ENCODE measurements around the gene CGRRF1. TPM values are rescaled to one million over a fixed set of nuclear protein-coding genes. Genes with fewer than 3 reads are reported as not detected.
A peak's percentile ranks its signal among the peaks of the same experiment; 100 is the strongest.

Gene CGRRF1, protein sequence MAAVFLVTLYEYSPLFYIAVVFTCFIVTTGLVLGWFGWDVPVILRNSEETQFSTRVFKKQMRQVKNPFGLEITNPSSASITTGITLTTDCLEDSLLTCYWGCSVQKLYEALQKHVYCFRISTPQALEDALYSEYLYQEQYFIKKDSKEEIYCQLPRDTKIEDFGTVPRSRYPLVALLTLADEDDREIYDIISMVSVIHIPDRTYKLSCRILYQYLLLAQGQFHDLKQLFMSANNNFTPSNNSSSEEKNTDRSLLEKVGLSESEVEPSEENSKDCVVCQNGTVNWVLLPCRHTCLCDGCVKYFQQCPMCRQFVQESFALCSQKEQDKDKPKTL
- total RNA-seq (2021; ENCODE audit: unreplicated experiment) (14.1 TPM), Bru-seq, nascent RNA (percentile 62 among the genes with signal in this experiment), BruChase-seq, experiment 1, labeled RNA remaining after a 2-hour chase (percentile 58 among the genes with signal in this experiment), BruChase-seq, experiment 2, labeled RNA remaining after a 6-hour chase (percentile 52 among the genes with signal in this experiment)
- polyA plus RNA-seq (2012; ENCODE audit: insufficient read length): 10.5 TPM
- long read RNA-seq, transcript CGRRF1-201 (6 exons, 2,057 nt): major isoform, 21 of 25 reads
- long read RNA-seq, partial matches to known transcripts: 0 of 25 reads
- long read RNA-seq, other reads (novel, unspliced or antisense): 4 of 25 reads

DNA sequence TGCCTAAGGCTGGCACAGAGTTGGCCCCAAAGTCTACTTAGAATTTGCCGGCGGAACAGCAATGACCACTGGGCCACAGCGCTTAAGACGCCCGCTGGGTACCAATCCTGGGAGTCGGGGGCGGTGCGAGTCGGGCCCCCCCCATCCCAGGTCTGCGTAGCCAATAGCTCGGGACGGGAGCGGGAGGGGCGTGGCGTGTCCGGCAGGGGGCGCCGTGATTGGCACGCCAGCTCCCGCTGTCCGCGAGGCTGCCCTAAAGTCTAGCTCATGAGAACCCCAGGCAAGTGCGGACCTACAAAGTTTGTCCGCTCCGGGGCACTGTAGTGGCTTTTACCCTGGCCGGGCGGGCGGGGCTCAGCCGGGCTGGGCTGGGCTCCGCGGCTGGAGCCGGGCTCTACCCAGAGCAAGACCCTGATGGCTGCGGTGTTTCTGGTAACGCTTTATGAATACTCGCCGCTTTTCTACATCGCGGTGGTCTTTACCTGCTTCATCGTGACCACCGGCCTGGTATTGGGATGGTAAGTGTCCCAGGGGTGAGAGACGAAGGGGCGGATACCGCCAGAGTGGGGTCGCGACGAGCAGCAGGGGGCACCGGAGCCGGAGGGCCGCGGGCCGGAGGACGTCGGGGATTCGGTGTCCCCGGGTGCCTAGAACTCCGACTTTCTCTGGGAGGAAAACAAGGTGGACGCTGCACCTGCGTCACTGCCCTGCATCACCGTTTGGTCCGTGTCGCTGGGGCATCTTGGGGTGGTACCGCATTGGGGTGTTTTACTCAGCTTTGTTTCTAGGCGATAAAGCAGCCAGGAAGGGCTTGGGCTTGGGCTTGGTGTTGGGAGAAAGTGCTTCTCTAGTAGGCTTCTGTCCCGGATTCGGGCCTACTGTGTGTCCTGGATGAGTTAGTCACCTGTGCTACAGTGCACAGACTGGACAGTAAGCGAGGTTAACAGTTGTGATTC, at the start of gene CGRRF1:
Gene CGRRF1 (plus strand): TSS at position 361 of the 956 bp plus-strand sequence. CDS start 54 bp downstream, at position 415.
- intact Hi-C loops (cut with micrococcal nuclease; ENCODE audit: unreplicated experiment): no loop called here
- TF ChIP-seq SIN3A (IDR thresholded peaks at IDR 0.05; ENCODE audit: borderline replicate concordance, insufficient read depth, low read depth, low read length) (0 out of 2 replicates have a peak, but pooled peaks have one; percentile 25), POLR2AphosphoS5 (IDR thresholded peaks at IDR 0.05; ENCODE audit: low read depth, low read length) (peak; percentile 68; the same call in 1 of the 2 replicates), TCF7L2 (IDR thresholded peaks at IDR 0.05; ENCODE audit: low read depth, low read length) (no peak)
- TF ChIP-seq, protein P1, sequence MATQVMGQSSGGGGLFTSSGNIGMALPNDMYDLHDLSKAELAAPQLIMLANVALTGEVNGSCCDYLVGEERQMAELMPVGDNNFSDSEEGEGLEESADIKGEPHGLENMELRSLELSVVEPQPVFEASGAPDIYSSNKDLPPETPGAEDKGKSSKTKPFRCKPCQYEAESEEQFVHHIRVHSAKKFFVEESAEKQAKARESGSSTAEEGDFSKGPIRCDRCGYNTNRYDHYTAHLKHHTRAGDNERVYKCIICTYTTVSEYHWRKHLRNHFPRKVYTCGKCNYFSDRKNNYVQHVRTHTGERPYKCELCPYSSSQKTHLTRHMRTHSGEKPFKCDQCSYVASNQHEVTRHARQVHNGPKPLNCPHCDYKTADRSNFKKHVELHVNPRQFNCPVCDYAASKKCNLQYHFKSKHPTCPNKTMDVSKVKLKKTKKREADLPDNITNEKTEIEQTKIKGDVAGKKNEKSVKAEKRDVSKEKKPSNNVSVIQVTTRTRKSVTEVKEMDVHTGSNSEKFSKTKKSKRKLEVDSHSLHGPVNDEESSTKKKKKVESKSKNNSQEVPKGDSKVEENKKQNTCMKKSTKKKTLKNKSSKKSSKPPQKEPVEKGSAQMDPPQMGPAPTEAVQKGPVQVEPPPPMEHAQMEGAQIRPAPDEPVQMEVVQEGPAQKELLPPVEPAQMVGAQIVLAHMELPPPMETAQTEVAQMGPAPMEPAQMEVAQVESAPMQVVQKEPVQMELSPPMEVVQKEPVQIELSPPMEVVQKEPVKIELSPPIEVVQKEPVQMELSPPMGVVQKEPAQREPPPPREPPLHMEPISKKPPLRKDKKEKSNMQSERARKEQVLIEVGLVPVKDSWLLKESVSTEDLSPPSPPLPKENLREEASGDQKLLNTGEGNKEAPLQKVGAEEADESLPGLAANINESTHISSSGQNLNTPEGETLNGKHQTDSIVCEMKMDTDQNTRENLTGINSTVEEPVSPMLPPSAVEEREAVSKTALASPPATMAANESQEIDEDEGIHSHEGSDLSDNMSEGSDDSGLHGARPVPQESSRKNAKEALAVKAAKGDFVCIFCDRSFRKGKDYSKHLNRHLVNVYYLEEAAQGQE (IDR thresholded peaks at IDR 0.05; ENCODE audit: insufficient read depth in 1 of 2, low read depth in 2 of 2, low read length in 1 of 2): no peak
- TF ChIP-seq, protein P2, sequence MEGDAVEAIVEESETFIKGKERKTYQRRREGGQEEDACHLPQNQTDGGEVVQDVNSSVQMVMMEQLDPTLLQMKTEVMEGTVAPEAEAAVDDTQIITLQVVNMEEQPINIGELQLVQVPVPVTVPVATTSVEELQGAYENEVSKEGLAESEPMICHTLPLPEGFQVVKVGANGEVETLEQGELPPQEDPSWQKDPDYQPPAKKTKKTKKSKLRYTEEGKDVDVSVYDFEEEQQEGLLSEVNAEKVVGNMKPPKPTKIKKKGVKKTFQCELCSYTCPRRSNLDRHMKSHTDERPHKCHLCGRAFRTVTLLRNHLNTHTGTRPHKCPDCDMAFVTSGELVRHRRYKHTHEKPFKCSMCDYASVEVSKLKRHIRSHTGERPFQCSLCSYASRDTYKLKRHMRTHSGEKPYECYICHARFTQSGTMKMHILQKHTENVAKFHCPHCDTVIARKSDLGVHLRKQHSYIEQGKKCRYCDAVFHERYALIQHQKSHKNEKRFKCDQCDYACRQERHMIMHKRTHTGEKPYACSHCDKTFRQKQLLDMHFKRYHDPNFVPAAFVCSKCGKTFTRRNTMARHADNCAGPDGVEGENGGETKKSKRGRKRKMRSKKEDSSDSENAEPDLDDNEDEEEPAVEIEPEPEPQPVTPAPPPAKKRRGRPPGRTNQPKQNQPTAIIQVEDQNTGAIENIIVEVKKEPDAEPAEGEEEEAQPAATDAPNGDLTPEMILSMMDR (IDR thresholded peaks at IDR 0.05): peak; percentile 35
- CTCF ChIA-PET: no interaction called here

DNA sequence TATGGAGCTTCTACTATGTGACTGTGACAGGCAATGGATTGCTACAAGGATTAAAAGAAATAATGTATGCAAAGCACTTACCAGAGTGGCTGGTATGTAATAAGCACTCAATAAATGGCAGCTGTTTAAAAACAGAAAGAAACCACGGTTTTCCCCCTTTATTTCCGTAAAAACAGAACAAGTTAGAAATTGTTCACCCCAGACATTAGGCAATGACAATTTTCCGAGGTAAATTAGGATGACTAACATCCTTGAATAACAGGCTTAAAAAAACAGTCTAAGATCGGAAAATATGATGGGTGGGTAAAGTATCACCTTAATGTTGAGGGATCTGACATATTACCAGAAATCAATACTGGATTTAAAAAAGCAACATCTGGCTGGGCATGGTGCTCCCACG, 47.7 kb upstream of the CGRRF1 start:
- no TSS peak for BruUV-seq (replicated peaks)
- POLR2A ChIA-PET: no interaction called here
- intact Hi-C loops (cut with micrococcal nuclease; ENCODE audit: unreplicated experiment): no loop called here

More for the DNA sequence above, at the start of gene CGRRF1:
- peak; percentile 100 for ATAC-seq
- peak; percentile 72 for DNase-seq (ENCODE audit: low read depth, low spot score)
- in situ Hi-C loops (cut with HindIII; ENCODE audit: low pct_unique_long_range_greater_than_20kb, low sequenced_read_pairs): no loop called here
- Histone ChIP-seq H3K9me3 (ENCODE audit: control insufficient read depth, insufficient read depth, low read depth, low read length) (no peaks in the 10 kb centered on the region), H3K27me3 (ENCODE audit: control insufficient read depth, insufficient read depth, low read length) (no peaks in the 10 kb centered on the region), H3K36me3 (ENCODE audit: control insufficient read depth, insufficient read depth, low read length) (no peaks in the 10 kb centered on the region; the same call in 1 of the 2 replicates), H3K4me1 (ENCODE audit: control insufficient read depth, insufficient read depth, low read length) (peaks cover 6% of the 10 kb centered on the region), H3K4me3 (ENCODE audit: low read depth in 2 of 2, low read length in 2 of 2) (peak within 1 kb of the TSS; percentile 90 to 97), H3K27ac (ENCODE audit: low read length) (peak within 1 kb of the TSS; percentile 84)
- POLR2A ChIA-PET: interaction anchor here (0.6 to 0.8 kb wide), 3 partner anchors 11 to 517 kb away, joined by 3 to 10 read pairs (median 4); partner anchors contain the start of genes SOCS4 and WDHD1
- no TSS peak for BruUV-seq (replicated peaks)

More for the DNA sequence above, 47.7 kb upstream of the CGRRF1 start:
- Histone ChIP-seq H3K4me1 (ENCODE audit: control insufficient read depth, insufficient read depth, low read length) (no peaks in the 10 kb centered on the region), H3K36me3 (ENCODE audit: control insufficient read depth, insufficient read depth, low read length) (no peaks in the 10 kb centered on the region), H3K27ac (ENCODE audit: low read length) (no peak overlapping the region), H3K27me3 (ENCODE audit: control insufficient read depth, insufficient read depth, low read length) (no peaks in the 10 kb centered on the region), H3K4me3 (ENCODE audit: low read depth in 2 of 2, low read length in 2 of 2) (no peak overlapping the region), H3K9me3 (ENCODE audit: control insufficient read depth, insufficient read depth, low read depth, low read length) (no peaks in the 10 kb centered on the region)
- TF ChIP-seq, protein P2 (IDR thresholded peaks at IDR 0.05): no peak
- in situ Hi-C loops (cut with HindIII; ENCODE audit: low pct_unique_long_range_greater_than_20kb, low sequenced_read_pairs): no loop called here
- CTCF ChIA-PET: interaction anchor here (0.5 to 0.7 kb wide), 2 partner anchors 102 to 1417 kb away, joined by 5 to 6 read pairs; no protein-coding TSS in a partner anchor
- ATAC-seq: no peak
- DNase-seq (ENCODE audit: low read depth, low spot score): no peak

Data from Panc1 (cell line).